HG02588 (cell line): Measurements from ENCODE around the gene PCAT6.

Source experiments
- ATAC-seq: cut with Tn5 transposase; IDR thresholded peaks from one replicate; pipeline ENCODE4 v1.9.1; 2021; ENCODE audit warnings: mild to moderate bottlenecking, moderate library complexity; ENCODE audit not compliant: unreplicated experiment

PCAT6 gene

DNA sequence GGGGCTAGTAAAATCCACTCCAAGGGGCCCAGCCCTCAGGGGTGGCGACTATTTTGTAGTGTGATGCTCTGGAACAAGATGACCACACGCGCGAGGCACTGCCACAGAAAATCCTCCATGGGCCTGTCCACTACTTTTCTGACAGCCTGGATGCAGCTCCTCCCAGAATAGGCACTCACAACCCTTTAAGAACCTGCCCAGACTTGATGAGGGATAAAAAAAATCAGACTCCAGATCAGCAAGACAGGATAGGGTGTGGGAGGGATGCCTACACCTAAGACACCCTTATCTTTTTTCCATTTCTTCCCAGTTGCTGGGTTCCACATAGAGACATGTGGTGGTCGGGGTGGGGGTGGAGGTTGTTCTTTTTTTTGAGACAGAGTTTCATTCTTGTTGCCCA, 33.5 kb downstream of the PCAT6 start:
- no peak for ATAC-seq

DNA sequence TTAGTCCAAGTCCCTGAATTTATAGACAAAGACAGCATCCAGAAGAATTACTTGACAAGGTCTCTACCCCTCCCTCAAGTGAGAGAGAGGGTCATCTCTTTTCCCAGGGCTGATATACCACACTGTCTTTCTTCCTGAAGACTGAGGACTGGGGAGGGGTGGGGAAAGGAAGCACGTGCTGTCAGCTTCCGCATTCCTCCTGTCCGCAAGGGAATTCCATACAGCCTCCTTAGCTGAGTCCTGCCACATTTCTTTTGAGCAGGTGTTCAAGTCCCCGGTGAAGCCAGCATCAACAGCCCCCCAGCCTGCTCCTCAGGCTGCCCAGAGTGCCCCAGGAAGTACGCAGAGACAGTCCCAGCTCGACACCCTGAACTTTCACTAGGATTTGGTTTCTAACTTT, 34.2 kb downstream of the PCAT6 start:
- no peak for ATAC-seq

DNA sequence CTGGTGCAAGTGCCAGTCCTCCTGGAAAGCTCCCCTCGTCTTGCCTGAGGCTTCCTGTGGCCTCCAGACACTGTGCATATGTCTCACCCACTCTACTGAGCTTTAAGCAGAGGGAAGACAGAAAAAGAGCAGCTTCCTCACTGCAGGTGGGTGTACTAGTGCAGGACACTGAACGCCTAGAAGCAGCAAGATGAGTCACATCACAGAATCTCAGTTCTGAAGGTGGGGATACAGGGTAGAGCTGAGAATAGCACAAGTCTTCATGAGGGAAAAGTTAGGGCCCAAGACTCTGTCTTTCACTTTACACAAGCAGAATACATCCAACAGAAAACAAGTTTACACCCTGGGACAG, 37.4 kb downstream of the PCAT6 start:
- peak; percentile 73 for ATAC-seq

DNA sequence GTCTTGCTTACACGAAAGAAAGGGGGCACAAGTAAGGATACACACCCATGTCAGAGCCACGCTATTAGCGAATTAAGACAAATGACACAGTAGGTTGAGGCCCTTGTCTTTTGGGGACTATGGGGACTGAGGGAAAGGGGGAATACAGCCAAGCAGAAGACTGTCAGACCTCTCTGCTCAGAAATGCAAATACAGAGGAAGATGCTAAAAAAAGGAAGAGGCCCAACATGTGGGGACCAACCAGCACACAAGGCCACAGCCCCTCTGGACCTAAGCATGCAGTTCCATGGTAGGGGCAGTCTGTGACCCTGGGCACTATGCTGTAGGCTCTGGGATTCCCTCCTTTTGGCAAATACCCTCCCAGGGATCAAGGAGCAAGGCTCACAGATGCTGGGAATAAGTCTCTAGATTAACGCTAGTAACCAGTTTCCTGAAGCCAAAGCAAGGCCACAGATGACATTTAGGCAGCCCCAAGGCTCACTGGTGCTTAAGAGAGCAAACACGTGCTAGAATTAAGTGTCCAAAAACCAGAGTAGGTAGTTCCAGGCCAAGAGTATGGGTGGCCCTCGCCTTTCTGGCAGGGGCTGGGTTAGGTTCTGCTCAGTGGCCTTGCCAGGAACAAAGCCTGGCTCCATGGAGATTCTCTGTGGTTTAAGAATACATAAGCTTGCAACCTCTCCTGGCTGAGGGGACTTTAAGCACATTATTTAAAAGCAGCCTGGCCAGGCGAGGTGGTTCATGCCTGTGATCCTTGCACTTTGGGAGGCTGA, 40.0 kb downstream of the PCAT6 start:
- no peak for ATAC-seq

DNA sequence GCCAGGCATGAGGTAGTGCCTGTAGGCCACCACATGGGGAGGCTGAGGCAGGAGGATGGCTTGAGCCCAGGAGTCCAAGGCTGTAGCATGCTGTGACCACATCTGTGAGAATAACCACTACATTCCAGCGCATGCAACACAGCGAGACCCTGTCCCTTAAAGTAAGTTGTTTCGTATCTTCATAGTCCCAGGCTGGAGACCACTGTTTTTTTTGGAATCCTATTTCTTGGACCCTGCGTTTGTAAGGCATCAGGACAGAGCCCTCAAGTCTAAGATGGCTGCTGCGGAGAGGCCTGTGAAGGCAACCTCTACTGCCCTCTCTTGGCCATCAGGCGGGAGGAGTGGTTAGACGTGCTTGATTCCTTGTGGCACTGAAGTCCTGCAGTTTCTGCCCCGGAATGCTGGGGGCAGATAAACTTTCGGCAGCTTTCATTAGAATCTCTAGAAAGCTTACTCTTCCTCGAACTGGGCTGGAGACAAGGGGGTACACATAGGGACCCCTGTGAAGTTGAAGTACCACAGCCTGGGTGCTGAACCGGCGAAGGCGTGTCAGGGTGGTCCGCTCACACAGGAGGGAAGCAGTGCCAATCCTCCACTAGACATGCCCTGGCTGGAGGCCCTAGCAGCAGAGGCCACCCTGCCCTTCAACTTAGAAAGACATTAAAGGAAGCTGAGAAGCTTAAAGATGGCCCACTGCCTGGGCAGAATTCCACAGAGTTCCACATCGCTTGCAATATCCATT, 41.6 kb downstream of the PCAT6 start:
- ATAC-seq: no peak

DNA sequence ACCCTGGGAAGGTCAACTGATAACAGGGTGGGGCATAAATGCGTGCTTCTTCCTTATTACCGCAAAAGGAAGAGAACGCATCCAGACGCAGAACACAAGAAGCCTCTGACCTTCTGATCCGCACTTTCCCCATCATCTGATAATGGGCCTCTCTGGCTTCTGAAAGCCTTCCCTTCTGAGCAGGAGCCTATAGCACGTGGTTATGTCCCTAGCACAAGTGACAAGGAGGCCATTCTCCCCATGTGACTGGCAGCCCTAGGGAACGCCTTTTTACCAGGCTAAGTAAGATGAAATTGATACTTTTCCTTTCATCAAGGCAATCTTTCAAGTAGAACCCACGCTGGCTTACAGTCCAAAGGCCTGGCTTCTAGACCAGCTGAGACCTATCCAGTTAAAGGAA, 44.0 kb downstream of the PCAT6 start:
- ATAC-seq: no peak

DNA sequence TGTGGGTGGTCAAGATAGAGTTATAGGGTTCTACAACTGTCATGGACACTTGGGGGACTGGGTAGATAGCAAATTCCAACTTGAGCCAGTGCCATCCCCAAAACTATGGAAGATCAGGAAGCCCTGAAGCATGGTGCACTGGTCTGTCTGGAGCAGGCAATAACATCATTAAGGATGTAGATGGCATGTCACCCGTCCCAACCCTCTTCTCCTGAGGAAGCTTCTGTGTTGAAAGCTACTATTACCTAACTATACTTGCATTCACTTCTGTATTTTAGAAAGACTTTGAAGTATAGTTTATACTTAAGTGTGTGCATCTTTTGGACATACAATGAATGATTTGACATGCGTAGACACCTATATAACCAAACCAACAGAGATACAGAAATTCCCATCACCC, 45.3 kb downstream of the PCAT6 start:
- no peak for ATAC-seq

DNA sequence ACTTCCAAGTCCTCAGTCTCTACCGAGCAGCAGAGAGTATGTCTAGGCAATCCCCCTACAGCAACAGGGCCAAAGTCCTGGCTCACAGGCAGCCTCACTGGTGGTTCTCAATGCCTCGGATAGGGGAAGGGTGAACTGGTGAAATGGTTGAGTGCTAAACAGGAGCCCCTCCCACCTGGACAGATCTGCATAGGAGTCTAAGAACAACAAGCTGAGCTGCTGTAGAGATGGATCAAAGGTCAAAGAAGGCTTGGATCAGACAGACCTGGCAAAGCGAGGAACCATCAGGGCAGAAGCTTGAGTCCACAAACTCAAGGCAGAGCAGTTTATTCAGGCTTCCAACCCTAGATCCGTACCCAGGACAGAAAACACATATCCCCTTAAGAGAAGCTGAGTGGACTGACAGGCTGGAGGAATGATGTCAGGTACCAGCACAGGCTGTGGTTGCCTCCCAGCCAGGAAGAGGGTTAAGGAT, 46.4 kb downstream of the PCAT6 start:
- no peak for ATAC-seq

DNA sequence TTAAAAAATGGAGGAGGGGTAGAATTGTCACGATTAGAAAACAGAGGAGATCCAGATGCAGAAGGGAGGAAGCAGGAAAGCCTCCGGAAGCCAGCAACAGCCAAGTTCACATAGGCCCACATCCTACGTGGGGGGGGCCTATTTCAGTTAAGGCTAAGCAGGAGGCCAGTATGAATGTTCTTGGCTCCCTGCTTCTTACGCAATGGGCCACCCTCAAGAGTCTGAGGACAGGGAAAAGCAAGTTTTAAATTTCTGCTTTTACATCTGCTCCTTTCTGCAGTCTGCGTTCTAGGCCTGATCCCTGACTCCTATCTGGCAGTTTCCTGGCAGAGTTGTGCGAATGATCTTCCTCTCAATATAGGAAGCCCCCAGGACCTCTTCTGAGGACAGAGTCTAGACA, 47.6 kb downstream of the PCAT6 start:
- no peak for ATAC-seq

DNA sequence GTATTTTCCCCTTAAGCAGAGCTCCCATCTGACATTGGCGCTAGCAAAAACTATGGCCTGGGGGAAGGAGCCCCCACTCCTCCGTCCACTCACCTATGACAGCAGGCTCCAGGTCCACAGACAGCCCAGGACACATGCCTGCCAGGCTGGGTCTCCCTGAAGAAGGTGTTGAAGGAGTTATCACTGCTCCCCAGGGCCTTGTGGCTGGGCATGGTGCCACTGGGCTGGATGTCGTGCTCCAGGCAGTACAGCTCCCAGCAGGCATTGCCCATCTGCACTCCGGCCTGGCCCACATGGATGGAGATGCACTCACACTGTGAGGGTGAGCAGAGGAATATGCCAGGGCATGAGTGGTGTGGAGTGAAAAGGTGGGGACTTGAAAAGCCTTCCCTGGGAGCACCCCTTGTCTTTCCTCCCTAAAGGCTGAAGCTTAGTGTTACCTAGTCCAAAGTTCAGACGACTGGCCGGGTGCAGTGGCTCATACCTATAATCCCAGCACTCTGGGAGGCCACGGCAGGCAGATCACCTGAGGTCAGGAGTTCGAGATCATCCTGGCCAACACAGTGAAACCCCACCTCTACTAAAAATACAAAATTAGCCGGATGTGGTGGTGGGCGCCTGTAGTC, 48.1 kb downstream of the PCAT6 start:
- ATAC-seq: no peak

DNA sequence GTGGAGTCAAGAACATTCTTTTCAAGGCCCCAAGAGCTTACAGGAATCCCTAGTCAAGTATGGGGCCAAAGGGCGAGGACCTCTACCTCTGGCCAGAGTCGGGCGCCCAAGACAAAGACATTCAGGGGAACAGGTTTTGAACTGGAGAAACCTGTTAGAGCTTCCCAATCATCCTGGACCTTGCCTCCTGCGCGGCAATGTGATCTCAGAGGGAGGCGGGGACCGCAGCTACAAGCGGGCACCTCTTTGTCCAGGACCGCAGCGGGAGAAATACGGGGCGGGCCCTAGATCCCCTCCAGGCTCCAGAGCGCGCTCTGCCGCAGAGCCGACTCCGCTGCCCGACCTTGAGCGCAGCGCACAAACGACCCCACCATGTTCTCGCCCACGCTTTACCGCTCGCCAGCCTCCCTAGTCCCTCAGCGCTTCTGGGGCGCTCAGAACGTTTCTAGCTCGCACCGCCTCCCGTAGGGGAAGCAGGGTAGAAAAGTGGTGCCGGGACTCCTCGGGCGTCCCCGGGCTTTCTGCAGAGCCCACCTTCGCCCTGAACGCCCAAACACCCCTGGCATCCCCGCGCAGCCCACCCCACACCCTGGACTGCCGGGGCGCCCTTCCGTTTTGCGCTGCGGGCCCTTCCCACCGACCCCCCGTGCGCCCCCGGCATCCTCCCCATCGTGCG, 50.1 kb downstream of the PCAT6 start:
- ATAC-seq: peak; percentile 23
